ENCODE data around the gene DMWD. TPM values are rescaled to one million over a fixed set of nuclear protein-coding genes. Genes with fewer than 3 reads are reported as not detected.

DMWD gene
- total and polyA plus RNA-seq, 2 of the 13 experiments (the other 11 are each of a cell fraction or from before 2014, with no cell fraction given) = 10.3 to 14.9 TPM

DNA sequence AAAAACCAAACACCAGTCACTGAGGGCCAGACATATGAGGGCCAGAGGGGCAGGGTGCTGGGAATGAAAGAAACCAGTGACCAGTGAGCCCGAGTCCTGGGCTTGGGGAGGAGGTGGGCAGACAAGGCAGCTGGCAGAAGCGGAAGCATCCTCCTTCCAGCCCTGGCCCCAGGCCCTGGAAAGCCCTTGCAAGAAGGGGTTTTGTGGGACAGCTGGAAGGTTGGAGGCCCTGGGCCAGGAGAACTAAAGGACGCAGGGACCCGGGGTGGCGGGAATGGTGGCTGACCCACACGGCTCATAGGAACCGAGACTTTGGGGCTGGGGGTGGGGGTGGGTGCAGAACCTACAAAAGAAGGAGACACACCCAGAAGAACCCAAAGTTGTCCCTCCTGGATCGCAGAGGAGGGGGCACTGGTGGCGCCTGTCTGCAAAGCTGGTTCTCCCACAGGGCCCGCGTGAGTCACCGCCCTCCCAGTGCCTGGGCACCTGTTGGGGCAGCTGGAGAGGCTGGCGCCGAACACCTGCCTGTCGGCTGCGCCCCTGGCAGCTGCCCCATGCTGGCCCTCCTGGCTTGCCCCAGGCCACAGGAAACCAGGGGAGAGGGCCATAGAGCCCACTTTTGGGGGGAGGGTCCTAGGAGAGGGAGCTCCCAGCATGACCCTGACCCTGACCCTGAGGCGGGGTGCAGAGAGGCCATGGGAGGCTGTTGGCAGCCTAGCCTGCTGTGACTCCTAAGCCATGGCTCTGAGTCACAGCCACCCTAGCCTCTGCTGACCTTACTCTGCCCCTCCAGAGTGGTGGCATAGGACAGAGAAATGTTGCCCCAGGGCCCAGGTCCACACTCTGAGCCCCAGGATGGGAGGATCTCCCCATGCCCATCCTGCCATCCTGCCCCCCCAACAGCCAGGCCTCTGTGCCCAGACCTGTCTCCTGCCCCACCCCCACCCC lies 11.2 kb downstream of the DMWD start (continued):
- TF ChIP-seq, protein P1, sequence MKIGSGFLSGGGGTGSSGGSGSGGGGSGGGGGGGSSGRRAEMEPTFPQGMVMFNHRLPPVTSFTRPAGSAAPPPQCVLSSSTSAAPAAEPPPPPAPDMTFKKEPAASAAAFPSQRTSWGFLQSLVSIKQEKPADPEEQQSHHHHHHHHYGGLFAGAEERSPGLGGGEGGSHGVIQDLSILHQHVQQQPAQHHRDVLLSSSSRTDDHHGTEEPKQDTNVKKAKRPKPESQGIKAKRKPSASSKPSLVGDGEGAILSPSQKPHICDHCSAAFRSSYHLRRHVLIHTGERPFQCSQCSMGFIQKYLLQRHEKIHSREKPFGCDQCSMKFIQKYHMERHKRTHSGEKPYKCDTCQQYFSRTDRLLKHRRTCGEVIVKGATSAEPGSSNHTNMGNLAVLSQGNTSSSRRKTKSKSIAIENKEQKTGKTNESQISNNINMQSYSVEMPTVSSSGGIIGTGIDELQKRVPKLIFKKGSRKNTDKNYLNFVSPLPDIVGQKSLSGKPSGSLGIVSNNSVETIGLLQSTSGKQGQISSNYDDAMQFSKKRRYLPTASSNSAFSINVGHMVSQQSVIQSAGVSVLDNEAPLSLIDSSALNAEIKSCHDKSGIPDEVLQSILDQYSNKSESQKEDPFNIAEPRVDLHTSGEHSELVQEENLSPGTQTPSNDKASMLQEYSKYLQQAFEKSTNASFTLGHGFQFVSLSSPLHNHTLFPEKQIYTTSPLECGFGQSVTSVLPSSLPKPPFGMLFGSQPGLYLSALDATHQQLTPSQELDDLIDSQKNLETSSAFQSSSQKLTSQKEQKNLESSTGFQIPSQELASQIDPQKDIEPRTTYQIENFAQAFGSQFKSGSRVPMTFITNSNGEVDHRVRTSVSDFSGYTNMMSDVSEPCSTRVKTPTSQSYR (CRISPR knock-in tag; IDR thresholded peaks at IDR 0.05; ENCODE audit: borderline replicate concordance) = 0 out of 2 replicates have a peak, but pooled peaks have one; percentile 13
- no peak for TF ChIP-seq NFYB (CRISPR knock-in tag; IDR thresholded peaks at IDR 0.05)
- TF ChIP-seq YEATS2 (CRISPR knock-in tag; IDR thresholded peaks at IDR 0.05; ENCODE audit: borderline replicate concordance) = no peak
- no peak for TF ChIP-seq KLF12 (CRISPR knock-in tag; IDR thresholded peaks at IDR 0.05; ENCODE audit: borderline replicate concordance)
- TF ChIP-seq ZNF766 (CRISPR knock-in tag; IDR thresholded peaks at IDR 0.05; ENCODE audit: borderline replicate concordance) = no peak
- TF ChIP-seq PCBP1 (IDR thresholded peaks at IDR 0.05; ENCODE audit: borderline replicate concordance, low read depth, low read length) = 0 out of 2 replicates have a peak, but pooled peaks have one; percentile 17
- TF ChIP-seq NONO (IDR thresholded peaks at IDR 0.05) = no peak
- TF ChIP-seq NONO (CRISPR knock-in tag; conservative IDR thresholded peaks at IDR 0.05) = 0 out of 2 replicates have a peak, but pooled peaks have one; percentile 33
- TF ChIP-seq SP140L (CRISPR knock-in tag; IDR thresholded peaks at IDR 0.05; ENCODE audit: borderline replicate concordance) = no peak
- peak; percentile 13 for TF ChIP-seq AGO1 (IDR thresholded peaks at IDR 0.05; ENCODE audit: low read depth, low read length, poor library complexity, severe bottlenecking)
- TF ChIP-seq HOXA9 (CRISPR knock-in tag; IDR thresholded peaks at IDR 0.05; ENCODE audit: borderline replicate concordance) = no peak
- TF ChIP-seq FOSL2 (CRISPR knock-in tag; IDR thresholded peaks at IDR 0.05) = peak; percentile 51
- no peak for TF ChIP-seq XBP1 (CRISPR knock-in tag; IDR thresholded peaks at IDR 0.05)
- TF ChIP-seq XRCC5 (optimal IDR thresholded peaks at IDR 0.05; ENCODE audit: low read length) = peak; percentile 28
- TF ChIP-seq EED (CRISPR knock-in tag; IDR thresholded peaks at IDR 0.05) = no peak
- TF ChIP-seq NFKBIZ (CRISPR knock-in tag; IDR thresholded peaks at IDR 0.05) = no peak
- no peak for TF ChIP-seq NCOA1 (CRISPR knock-in tag; IDR thresholded peaks at IDR 0.05)
- TF ChIP-seq NR2F6 (IDR thresholded peaks at IDR 0.05) = peak; percentile 67
- TF ChIP-seq NR2F6 (CRISPR knock-in tag; IDR thresholded peaks at IDR 0.05) = peak; percentile 75
- TF ChIP-seq ZNF296 (CRISPR knock-in tag; conservative IDR thresholded peaks at IDR 0.05) = no peak
- TF ChIP-seq NR3C1 (CRISPR knock-in tag; IDR thresholded peaks at IDR 0.05) = no peak
- peak; percentile 73; the same call in 1 of the 2 replicates for TF ChIP-seq HIC2 (CRISPR knock-in tag; IDR thresholded peaks at IDR 0.05; ENCODE audit: low read depth)
- TF ChIP-seq, protein P2, sequence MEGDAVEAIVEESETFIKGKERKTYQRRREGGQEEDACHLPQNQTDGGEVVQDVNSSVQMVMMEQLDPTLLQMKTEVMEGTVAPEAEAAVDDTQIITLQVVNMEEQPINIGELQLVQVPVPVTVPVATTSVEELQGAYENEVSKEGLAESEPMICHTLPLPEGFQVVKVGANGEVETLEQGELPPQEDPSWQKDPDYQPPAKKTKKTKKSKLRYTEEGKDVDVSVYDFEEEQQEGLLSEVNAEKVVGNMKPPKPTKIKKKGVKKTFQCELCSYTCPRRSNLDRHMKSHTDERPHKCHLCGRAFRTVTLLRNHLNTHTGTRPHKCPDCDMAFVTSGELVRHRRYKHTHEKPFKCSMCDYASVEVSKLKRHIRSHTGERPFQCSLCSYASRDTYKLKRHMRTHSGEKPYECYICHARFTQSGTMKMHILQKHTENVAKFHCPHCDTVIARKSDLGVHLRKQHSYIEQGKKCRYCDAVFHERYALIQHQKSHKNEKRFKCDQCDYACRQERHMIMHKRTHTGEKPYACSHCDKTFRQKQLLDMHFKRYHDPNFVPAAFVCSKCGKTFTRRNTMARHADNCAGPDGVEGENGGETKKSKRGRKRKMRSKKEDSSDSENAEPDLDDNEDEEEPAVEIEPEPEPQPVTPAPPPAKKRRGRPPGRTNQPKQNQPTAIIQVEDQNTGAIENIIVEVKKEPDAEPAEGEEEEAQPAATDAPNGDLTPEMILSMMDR (CRISPR knock-in tag; IDR thresholded peaks at IDR 0.05) = 0 out of 2 replicates have a peak, but pooled peaks have one; percentile 5
- TF ChIP-seq MTA1 (CRISPR knock-in tag; IDR thresholded peaks at IDR 0.05; ENCODE audit: borderline replicate concordance) = 0 out of 2 replicates have a peak, but pooled peaks have one; percentile 11
